ENCODE measurements around the gene VAV3. TPM values are rescaled to one million over a fixed set of nuclear protein-coding genes. Genes with fewer than 3 reads are reported as not detected.

Gene VAV3
- total RNA-seq, 2 donors from 2014 or later: 69.1 to 102 TPM

- ATAC-seq (no peak), DNase-seq (no peak)
- intact Hi-C loops (cut with DNase I, micrococcal nuclease): loop anchor here in 1 of 2 donors (5.0 kb wide), 1 partner anchor 249 kb away; no protein-coding TSS in a partner anchor
Measured at GRCh38 chr1:107525961-107526360, 439.0 kb downstream of the VAV3 start.

- DNase-seq (no peak), ATAC-seq (no peak)
- intact Hi-C loops (cut with DNase I, micrococcal nuclease): loop anchor here in 1 of 2 donors (5.0 kb wide), 1 partner anchor 248 kb away; no protein-coding TSS in a partner anchor
Measured at GRCh38 chr1:107525145-107525544, 439.8 kb downstream of the VAV3 start.

DNA sequence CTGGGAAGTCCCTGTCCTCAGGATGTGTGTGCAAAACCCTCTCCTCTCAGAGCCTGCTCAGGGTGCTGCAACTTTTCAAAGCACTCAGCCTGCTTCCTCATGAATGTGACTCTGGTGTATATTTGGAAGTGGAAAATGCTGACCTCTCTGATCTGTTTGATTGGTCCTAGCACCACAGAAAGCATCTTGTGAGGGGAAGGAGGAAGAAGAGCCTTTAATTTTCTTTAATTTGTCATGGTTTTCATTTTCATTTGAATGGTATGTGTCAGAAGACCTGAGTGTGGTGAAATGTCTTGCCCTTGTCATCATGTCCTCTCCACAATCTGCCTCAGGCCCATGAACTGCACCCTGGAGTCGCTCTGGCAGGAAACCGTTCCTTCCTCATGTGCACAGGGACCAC lies 440.7 kb downstream of the VAV3 start:
- no peak for ATAC-seq
- intact Hi-C loops (cut with DNase I, micrococcal nuclease): no loop called here
- no peak for DNase-seq

DNA sequence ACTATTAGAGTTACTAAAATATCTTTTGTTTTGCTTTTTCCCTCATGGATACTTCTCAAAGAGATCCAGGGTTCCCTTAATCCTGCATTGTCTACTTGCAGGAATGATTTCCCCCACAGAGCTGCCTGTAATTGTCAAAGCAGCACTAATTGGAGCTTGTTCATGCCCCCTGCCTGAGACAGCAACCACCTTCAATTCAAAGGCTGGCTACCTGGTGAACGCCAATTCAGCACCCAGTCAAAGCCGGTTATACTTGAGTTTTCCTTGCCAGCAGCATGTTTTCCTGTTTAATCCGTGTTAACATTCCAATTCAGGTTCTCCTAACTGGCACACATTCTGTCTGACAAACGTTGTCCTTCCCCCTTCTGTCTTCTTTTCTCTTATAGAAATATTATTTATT lies 441.2 kb downstream of the VAV3 start:
- intact Hi-C loops (cut with DNase I, micrococcal nuclease): no loop called here
- ATAC-seq (no peak), DNase-seq (no peak)

DNA sequence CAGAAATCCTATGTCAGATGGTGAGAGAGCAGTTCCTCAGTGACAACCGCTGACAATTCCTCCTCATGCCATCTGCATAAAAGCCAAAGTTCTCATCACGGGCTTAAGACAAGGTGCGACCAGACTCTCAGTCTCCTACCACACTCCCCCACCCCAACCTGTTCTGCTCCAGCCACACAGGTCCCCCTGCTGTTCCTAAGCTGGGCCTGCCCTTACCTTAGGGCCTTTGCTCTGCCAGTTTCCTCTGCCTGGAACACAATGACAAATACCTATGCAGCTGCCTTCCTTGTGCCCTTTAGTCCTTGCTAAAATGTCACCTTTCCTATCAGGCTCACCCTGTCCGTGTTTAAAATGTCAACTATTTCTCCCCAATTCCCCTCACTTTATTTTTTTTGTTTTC lies 441.9 kb downstream of the VAV3 start:
- intact Hi-C loops (cut with DNase I, micrococcal nuclease): no loop called here
- DNase-seq (no peak), ATAC-seq (no peak)

Small RNAs within 50 kb of the gene (microRNA-seq; reads per million reads assigned to microRNA genes)
- gene MIR7852: 0 reads per million in 2 donors

Other genes with a start within 250 kb of the VAV3 start
- gene SLC25A24, start 235.2 kb upstream of the VAV3 start, total RNA-seq: 10 to 100 TPM; 81.2 to 89.0 TPM

Data from left colon (tissue), 2 donors.